GM06990 (cell line): ENCODE measurements around the gene DKK2.
A peak's percentile ranks its signal among the peaks of the same experiment; 100 is the strongest.

Experiments
- DNase-seq: peaks from one replicate; pipeline ENCODE4 v3.0.0-alpha.2; 2011; ENCODE audit not compliant: insufficient read length; ENCODE audit errors: extremely low read depth
- H3K27me3 ChIP-seq: replicated peaks from 2 replicates; pipeline ENCODE4 v1.6.0; 2011; ENCODE audit warnings: low read length; ENCODE audit not compliant: control insufficient read depth, insufficient read depth
- H3K36me3 ChIP-seq: 2 replicates; pipeline ENCODE4 v1.5.1; 2011; ENCODE audit warnings: low read length; ENCODE audit not compliant: control insufficient read depth, insufficient read depth
- H3K4me3 ChIP-seq: replicated peaks from 2 replicates; pipeline ENCODE4 v1.5.1; 2011; ENCODE audit warnings: low read depth, mild to moderate bottlenecking, control low read depth, low read length
- TF ChIP-seq, protein P1 (sequence below): IDR thresholded peaks from 2 replicates; pipeline ENCODE4 v1.5.1; 2011; ENCODE audit warnings: low read length, control low read depth, mild to moderate bottlenecking, inconsistent platforms; ENCODE audit not compliant: insufficient read depth, poor library complexity, severe bottlenecking

DKK2 gene

DNA sequence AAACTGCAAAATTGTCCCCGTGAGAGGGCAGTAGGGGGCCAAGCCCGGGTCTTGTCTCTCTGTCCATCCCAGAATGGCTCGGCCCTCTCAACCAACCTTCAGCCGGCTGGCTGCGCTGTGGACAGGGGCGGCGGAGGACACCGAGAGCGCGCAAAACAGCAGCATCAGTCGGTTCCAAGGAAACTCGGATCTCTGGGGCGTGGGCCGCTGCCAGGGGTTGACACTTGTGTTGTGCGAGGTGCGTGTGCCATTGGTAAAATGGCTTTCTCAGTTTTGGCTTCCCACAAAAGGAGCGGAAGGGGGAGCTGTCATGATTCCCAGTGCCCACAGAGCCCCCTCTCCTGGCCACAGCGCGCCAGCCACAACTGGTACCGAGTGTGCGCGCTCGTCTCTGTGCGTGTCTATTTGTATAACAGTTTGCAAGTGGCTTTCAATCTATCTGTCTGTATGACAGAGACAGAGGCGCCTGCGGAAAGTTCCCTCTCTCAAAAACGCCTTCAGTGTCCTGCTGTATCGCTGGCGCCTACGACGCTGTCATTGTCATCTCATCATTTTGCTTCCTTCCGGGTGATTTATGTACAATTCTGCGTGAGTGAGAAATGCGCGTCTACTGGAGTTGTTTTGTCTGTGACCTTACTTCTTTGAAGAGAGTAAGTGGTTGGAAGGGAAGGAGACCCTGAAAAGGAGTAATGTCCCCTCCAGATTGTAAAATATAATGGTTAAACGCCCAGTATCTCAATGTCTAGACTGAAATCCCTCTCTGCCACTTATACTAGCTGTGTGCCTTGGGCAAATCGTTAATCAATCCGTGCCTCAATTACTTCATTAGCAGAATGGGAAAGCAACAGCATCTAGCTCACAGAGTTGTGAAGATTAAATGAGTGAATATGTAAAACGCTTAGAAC is 1.8 kb downstream of the DKK2 start:
- no peaks in the 10 kb centered on the region for H3K36me3 ChIP-seq
- no peak for DNase-seq
- H3K27me3 ChIP-seq: peaks cover 2% of the 10 kb centered on the region
- H3K4me3 ChIP-seq: no peak overlapping the region
- TF ChIP-seq, protein P1, sequence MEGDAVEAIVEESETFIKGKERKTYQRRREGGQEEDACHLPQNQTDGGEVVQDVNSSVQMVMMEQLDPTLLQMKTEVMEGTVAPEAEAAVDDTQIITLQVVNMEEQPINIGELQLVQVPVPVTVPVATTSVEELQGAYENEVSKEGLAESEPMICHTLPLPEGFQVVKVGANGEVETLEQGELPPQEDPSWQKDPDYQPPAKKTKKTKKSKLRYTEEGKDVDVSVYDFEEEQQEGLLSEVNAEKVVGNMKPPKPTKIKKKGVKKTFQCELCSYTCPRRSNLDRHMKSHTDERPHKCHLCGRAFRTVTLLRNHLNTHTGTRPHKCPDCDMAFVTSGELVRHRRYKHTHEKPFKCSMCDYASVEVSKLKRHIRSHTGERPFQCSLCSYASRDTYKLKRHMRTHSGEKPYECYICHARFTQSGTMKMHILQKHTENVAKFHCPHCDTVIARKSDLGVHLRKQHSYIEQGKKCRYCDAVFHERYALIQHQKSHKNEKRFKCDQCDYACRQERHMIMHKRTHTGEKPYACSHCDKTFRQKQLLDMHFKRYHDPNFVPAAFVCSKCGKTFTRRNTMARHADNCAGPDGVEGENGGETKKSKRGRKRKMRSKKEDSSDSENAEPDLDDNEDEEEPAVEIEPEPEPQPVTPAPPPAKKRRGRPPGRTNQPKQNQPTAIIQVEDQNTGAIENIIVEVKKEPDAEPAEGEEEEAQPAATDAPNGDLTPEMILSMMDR: peak; percentile 3

DNA sequence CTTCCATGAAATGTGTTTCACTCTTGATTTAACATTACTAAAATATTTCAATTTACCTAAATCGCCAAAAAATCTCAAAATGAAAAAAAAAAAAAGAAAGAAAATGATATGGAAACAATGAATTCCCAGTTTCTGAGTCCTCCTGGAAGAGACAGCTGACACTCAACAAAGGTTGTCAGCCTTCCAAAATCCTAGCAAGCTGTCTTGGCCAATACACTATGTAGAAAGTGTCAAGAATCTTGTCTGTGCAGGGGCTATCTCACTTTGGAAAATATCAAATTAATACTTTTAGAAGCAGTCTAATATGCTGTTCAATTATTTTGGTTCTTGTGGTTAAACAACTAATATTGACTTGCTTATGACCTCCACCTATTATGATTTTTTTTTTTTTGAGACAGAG is 8.7 kb downstream of the DKK2 start:
- Histone ChIP-seq H3K27me3 (no peaks in the 10 kb centered on the region), H3K36me3 (no peaks in the 10 kb centered on the region), H3K4me3 (no peak overlapping the region)
- TF ChIP-seq, protein P1: no peak
- no peak for DNase-seq

DNA sequence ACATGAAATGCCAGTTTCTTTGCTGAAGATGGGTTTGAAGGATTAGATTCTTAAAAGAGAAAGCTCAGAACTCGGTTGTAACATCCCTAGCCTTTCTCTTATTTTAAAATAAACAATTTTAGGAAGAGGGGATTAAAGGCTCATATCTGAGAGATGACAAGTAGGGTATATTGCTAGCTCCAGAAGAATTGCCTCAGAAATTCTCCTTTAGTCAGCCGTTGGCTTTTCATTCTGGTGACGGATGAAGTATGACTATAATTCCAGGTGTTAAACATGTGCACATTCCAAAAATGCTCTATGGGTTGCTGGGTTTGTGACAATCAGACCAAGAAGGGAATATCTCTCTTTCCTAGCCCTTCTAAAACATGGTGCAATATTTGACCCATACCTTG is 17.8 kb downstream of the DKK2 start:
- DNase-seq: no peak
- H3K4me3 ChIP-seq: no peak overlapping the region
- H3K36me3 ChIP-seq: no peaks in the 10 kb centered on the region
- TF ChIP-seq, protein P1: no peak
- no peaks in the 10 kb centered on the region for H3K27me3 ChIP-seq

DNA sequence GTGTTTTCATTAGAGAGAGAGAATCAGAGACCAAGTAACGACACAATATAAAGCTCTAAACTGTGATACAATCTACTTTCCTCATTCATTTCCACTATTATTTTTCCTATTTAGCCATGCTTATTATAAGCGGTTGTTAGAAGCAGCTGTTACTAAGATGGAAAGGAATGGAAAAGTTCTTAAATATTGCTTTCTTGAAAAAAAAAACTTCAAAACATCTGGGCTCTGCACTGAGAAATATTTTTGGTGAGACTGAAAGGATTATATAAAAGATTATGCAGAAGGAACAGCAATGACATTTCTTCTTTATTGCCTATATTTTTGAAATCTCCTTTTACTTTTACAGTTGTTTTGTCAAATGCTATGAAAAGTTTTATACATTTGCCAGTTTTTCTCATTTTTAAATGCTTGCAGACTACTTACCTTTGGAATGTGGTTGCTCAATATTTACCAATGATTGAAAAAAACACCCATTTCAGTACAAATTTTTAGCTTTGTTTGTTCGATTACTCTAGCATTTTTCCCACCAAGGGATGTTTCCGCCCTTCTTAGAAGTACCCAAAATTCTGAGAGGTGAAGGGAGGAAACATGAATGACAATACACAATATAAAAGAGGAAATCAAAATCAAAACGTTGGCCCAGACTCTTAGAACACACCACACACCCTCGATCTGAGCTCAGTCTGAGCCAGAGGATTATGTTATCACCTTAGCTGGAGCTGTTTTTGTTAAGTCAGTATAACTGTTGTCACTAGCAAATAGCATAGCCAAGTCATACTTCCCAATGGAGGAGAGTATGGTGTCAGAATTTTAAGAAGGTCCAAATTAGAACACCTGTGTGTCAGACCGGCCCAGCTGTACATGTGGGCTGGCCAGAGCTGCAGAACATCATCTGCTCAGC is 18.4 kb downstream of the DKK2 start:
- Histone ChIP-seq H3K27me3 (no peaks in the 10 kb centered on the region), H3K4me3 (no peak overlapping the region), H3K36me3 (no peaks in the 10 kb centered on the region)
- TF ChIP-seq, protein P1: no peak
- no peak for DNase-seq

DNA sequence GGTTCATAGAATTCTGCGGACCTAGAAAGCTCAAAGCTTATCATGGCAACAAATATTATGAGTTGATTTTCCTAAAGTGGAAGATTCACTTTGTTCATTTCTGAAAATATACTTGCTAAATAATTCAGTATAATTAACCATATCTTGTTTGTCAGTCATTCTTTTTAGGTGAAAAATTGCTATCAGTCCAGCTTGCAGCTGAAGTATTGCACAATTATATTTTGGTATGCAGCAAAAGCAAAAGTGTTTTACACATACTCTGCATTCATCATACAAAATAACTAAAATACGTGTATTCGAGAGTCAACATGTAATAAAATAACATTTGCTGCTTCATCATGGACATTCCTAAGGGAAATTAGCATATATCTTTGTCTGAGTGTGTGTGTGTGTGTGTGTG is 24.8 kb downstream of the DKK2 start:
- Histone ChIP-seq H3K36me3 (no peaks in the 10 kb centered on the region), H3K27me3 (no peaks in the 10 kb centered on the region), H3K4me3 (no peak overlapping the region)
- DNase-seq: no peak
- TF ChIP-seq, protein P1: no peak
